Esophagus squamous epithelium (tissue), 4 donors: ENCODE results near the gene XPA.

Source experiments
- CTCF ChIP-seq, 6 experiments: fragments of 450-650 bp in 4 of 6; fragments of 200-600 bp in 2 of 6; sonication (generic) in 2 of 6; IDR thresholded peaks; one replicate each; pipeline ENCODE4 v1.5.1; 2016 to 2019; ENCODE audit warnings: antibody characterized with exemption in 6 of 6, mild to moderate bottlenecking in 4 of 6, moderate library complexity in 4 of 6
- POLR2A ChIP-seq, 4 donors: fragments of 450-650 bp; IDR thresholded peaks; one replicate each; pipeline ENCODE4 v1.6.1; 2017; ENCODE audit warnings: antibody characterized with exemption in 4 of 4, mild to moderate bottlenecking in 4 of 4, moderate library complexity in 3 of 4

GRCh38 chr9:97640325-97640724, 56.8 kb downstream of the XPA start:
- no peak for TF ChIP-seq CTCF (IDR thresholded peaks at IDR 0.05)
- no peak for TF ChIP-seq POLR2A (IDR thresholded peaks at IDR 0.05)
